ENCODE measurements around the gene TSEN34. TPM values are rescaled to one million over a fixed set of nuclear protein-coding genes. Genes with fewer than 3 reads are reported as not detected.
"Not testable (repeated sequence)": the region's sequence is repeated elsewhere in the genome, so short reads cannot be mapped to it uniquely, and the experiment has no call there.

TSEN34 gene
- total RNA-seq, 4 donors from 2014 or later, result 49.4 to 103 (median 86.8) TPM

GRCh38 chr19:54229146-54229545 is 38.0 kb downstream of the TSEN34 start:
- Histone ChIP-seq H3K27me3 (peaks cover 0 to 31% (median 2%) of the 10 kb centered on the region in 4 donors), H3K4me3 (no peak overlapping the region), H3K4me1 (peaks cover 0 to 9% (median 3%) of the 10 kb centered on the region in 4 donors), H3K36me3 (no peaks in the 10 kb centered on the region), H3K9me3 (no peaks in the 10 kb centered on the region), H3K27ac (replicated peaks in 1 of 4) (no peak overlapping the region)
- TF ChIP-seq POLR2AphosphoS5 (IDR thresholded peaks at IDR 0.05), result no peak
- TF ChIP-seq EP300 (IDR thresholded peaks at IDR 0.05), result no peak
- no peak for TF ChIP-seq POLR2A (IDR thresholded peaks at IDR 0.05; ENCODE audit: low read depth)
- TF ChIP-seq CTCF (IDR thresholded peaks at IDR 0.05), result no peak
- 88% methylated on average over 8 of the region's 8 CpGs for WGBS
- no peak for DNase-seq (ENCODE audit: extremely low spot score)
- intact Hi-C loops (cut with DNase I), result no loop called here

GRCh38 chr19:54230031-54230430 is 38.9 kb downstream of the TSEN34 start:
- 91% methylated on average over 7 of the region's 7 CpGs for WGBS
- Histone ChIP-seq H3K4me3 (no peak overlapping the region), H3K27ac (replicated peaks in 1 of 4) (no peak overlapping the region), H3K9me3 (no peaks in the 10 kb centered on the region), H3K27me3 (peaks cover 0 to 40% (median 2%) of the 10 kb centered on the region in 4 donors), H3K36me3 (no peaks in the 10 kb centered on the region), H3K4me1 (peaks cover 0 to 9% (median 3%) of the 10 kb centered on the region in 4 donors)
- TF ChIP-seq POLR2A (IDR thresholded peaks at IDR 0.05; ENCODE audit: low read depth) (no peak), POLR2AphosphoS5 (IDR thresholded peaks at IDR 0.05) (no peak), CTCF (IDR thresholded peaks at IDR 0.05) (no peak), EP300 (IDR thresholded peaks at IDR 0.05) (no peak)
- intact Hi-C loops (cut with DNase I), result loop anchor here (2.0 kb wide), 1 partner anchor 59 kb away; no protein-coding TSS in a partner anchor
- DNase-seq (ENCODE audit: extremely low spot score), result no peak

- H3K36me3 ChIP-seq, result no peaks in the 10 kb centered on the region
- TF ChIP-seq EP300 (IDR thresholded peaks at IDR 0.05) (no peak), POLR2AphosphoS5 (IDR thresholded peaks at IDR 0.05) (peak in 1 of 2 donors; percentile 54), POLR2A (IDR thresholded peaks at IDR 0.05; ENCODE audit: low read depth) (peak; percentile 7), CTCF (IDR thresholded peaks at IDR 0.05) (peak; percentile 84 to 89 (median 86))
- peak; percentile 95 for DNase-seq (ENCODE audit: extremely low spot score)
- no peak overlapping the region for H3K27ac ChIP-seq (replicated peaks in 1 of 4)
- H3K4me1 ChIP-seq, result peaks cover 0 to 9% (median 3%) of the 10 kb centered on the region in 4 donors
- peaks cover 0 to 41% (median 2%) of the 10 kb centered on the region in 4 donors for H3K27me3 ChIP-seq
- no peak overlapping the region for H3K4me3 ChIP-seq
- H3K9me3 ChIP-seq, result no peaks in the 10 kb centered on the region
- WGBS, result 23% methylated on average over 20 of the region's 21 CpGs
- intact Hi-C loops (cut with DNase I), result loop anchor here (2.0 kb wide), 1 partner anchor 61 kb away; no protein-coding TSS in a partner anchor
Observed at GRCh38 chr19:54231077-54231931, 40.2 kb downstream of the TSEN34 start.

GRCh38 chr19:54233941-54234340 is 42.8 kb downstream of the TSEN34 start:
- Histone ChIP-seq H3K4me3 (no peak overlapping the region), H3K4me1 (peaks cover 0 to 9% (median 3%) of the 10 kb centered on the region in 4 donors), H3K27me3 (peaks cover 0 to 33% (median 2%) of the 10 kb centered on the region in 4 donors), H3K36me3 (no peaks in the 10 kb centered on the region), H3K27ac (replicated peaks in 1 of 4) (no peak overlapping the region), H3K9me3 (no peaks in the 10 kb centered on the region)
- WGBS, result 77% methylated on average over 5 of the region's 5 CpGs
- intact Hi-C loops (cut with DNase I), result no loop called here
- no peak for TF ChIP-seq CTCF (IDR thresholded peaks at IDR 0.05)
- TF ChIP-seq EP300 (IDR thresholded peaks at IDR 0.05), result no peak
- TF ChIP-seq POLR2AphosphoS5 (IDR thresholded peaks at IDR 0.05), result no peak
- TF ChIP-seq POLR2A (IDR thresholded peaks at IDR 0.05; ENCODE audit: low read depth), result no peak
- DNase-seq (ENCODE audit: extremely low spot score), result no peak

- WGBS, result 65% methylated on average over 9 of the region's 21 CpGs
- intact Hi-C loops (cut with DNase I); H3K36me3 ChIP-seq: not testable (repeated sequence)
Observed at GRCh38 chr19:54239491-54240371, 48.6 kb downstream of the TSEN34 start.

GRCh38 chr19:54240372-54241336 is 49.5 kb downstream of the TSEN34 start:
- 59% methylated on average over 12 of the region's 22 CpGs for WGBS
- H3K4me3 ChIP-seq; intact Hi-C loops (cut with DNase I); DNase-seq (ENCODE audit: extremely low spot score); H3K36me3 ChIP-seq; H3K9me3 ChIP-seq; H3K27ac ChIP-seq (replicated peaks in 1 of 4); H3K4me1 ChIP-seq: not testable (repeated sequence)
- H3K27me3 ChIP-seq, result peaks cover 0 to 28% (median 0%) of the 10 kb centered on the region in 4 donors

More at GRCh38 chr19:54239491-54240371, 48.6 kb downstream of the TSEN34 start:
- H3K4me1 ChIP-seq; H3K4me3 ChIP-seq; DNase-seq (ENCODE audit: extremely low spot score); H3K27ac ChIP-seq (replicated peaks in 1 of 4); H3K9me3 ChIP-seq: not testable (repeated sequence)
- H3K27me3 ChIP-seq, result peaks cover 0 to 31% (median 0%) of the 10 kb centered on the region in 4 donors
